ENCODE data around the gene MUC22. TPM values are rescaled to one million over a fixed set of nuclear protein-coding genes. Genes with fewer than 3 reads are reported as not detected.
"Not testable (repeated sequence)": the region's sequence is repeated elsewhere in the genome, so short reads cannot be mapped to it uniquely, and the experiment has no call there.

MUC22 gene
- total and polyA plus RNA-seq, 10 of the 15 experiments (the other 5 are each of a cell fraction or from before 2014, with no cell fraction given), result under 0.01 to 0.09 (median 0.04) TPM; not detected in 4

GRCh38 chr6:31017436-31017835, 7.2 kb downstream of the MUC22 start:
- H3K9me3 ChIP-seq (replicated peaks; ENCODE audit: control insufficient read depth, insufficient read depth, low read length); POLR2A ChIA-PET; H3K4me2 ChIP-seq (ENCODE audit: control insufficient read depth, insufficient read depth); H3K4me1 ChIP-seq (ENCODE audit: control insufficient read depth, insufficient read depth, low read length); FAIRE-seq; BruUV-seq (replicated peaks); H3K9ac ChIP-seq (ENCODE audit: control insufficient read depth, insufficient read depth, low read length); ATAC-seq; in situ Hi-C loops (cut with MboI); H3K79me2 ChIP-seq (ENCODE audit: control insufficient read depth, insufficient read depth, low read length); CTCF ChIA-PET; H2AFZ ChIP-seq (ENCODE audit: control insufficient read depth, low read depth, low read length); DNase-seq (ENCODE audit: low read depth, low spot score); H3K27me3 ChIP-seq (replicated peaks in 1 of 2; ENCODE audit: control insufficient read depth in 2 of 2, insufficient read depth in 2 of 2, low read length in 1 of 2); RAD21 ChIA-PET (ENCODE audit: unreplicated experiment); H3K36me3 ChIP-seq (ENCODE audit: control insufficient read depth in 2 of 2, insufficient read depth in 2 of 2, low read length in 1 of 2); H3K27ac ChIP-seq (ENCODE audit: control insufficient read depth, insufficient read depth); H4K20me1 ChIP-seq (ENCODE audit: control insufficient read depth, insufficient read depth); H3K4me3 ChIP-seq; intact Hi-C loops (cut with micrococcal nuclease; ENCODE audit: unreplicated experiment); SMC1A ChIA-PET (ENCODE audit: uncharacterized antibody, unreplicated experiment): not testable (repeated sequence)
- TF ChIP-seq NFYB (IDR thresholded peaks at IDR 0.05; ENCODE audit: insufficient read depth, low read depth, low read length), result 0 out of 2 replicates have a peak, but pooled peaks have one; percentile 35
- WGBS (ENCODE audit: insufficient coverage, insufficient replicate concordance, low lambda C conversion rate, missing lambda C conversion rate), result 88% methylated on average over 3 of the region's 3 CpGs

DNA sequence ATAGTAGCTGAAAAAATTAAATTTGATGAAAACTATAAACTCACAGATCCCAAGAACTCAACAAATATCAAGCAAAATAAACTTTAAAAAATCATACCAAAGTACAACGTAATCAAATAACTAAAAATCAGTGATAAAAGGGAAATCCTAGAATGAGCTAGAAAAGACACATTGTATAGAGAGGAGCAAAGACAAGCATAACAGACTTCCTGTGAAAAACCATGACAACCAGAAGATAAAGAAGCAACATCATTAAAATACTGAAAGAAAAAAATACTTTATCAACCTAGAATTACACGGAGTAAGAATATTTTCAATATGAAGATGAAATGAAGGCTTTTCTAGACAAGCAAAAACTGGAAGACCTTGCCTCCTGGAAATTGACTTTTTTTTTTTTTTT, 9.8 kb downstream of the MUC22 start:
- TF ChIP-seq EED (IDR thresholded peaks at IDR 0.05; ENCODE audit: low read depth) (no peak), MLLT1 (IDR thresholded peaks at IDR 0.05) (no peak)
- no peak overlapping the region for H3K4me2 ChIP-seq (ENCODE audit: control insufficient read depth, insufficient read depth)
- in situ Hi-C loops (cut with MboI), result no loop called here
- FAIRE-seq, result no peak
- no peaks in the 10 kb centered on the region for H3K27me3 ChIP-seq (replicated peaks in 1 of 2; ENCODE audit: control insufficient read depth in 2 of 2, insufficient read depth in 2 of 2, low read length in 1 of 2)
- BruUV-seq (replicated peaks), result no TSS peak
- no peak overlapping the region for H2AFZ ChIP-seq (ENCODE audit: control insufficient read depth, low read depth, low read length)
- no peak overlapping the region for H3K27ac ChIP-seq (ENCODE audit: control insufficient read depth, insufficient read depth)
- ATAC-seq, result no peak
- POLR2A ChIA-PET, result no interaction called here
- DNase-seq (ENCODE audit: low read depth, low spot score), result no peak
- intact Hi-C loops (cut with micrococcal nuclease; ENCODE audit: unreplicated experiment), result no loop called here
- no peaks in the 10 kb centered on the region; the same call in 2 of the 3 replicates for H3K9me3 ChIP-seq (replicated peaks; ENCODE audit: control insufficient read depth, insufficient read depth, low read length)
- H3K4me1 ChIP-seq (ENCODE audit: control insufficient read depth, insufficient read depth, low read length), result no peaks in the 10 kb centered on the region
- no peaks in the 10 kb centered on the region for H3K79me2 ChIP-seq (ENCODE audit: control insufficient read depth, insufficient read depth, low read length)
- H4K20me1 ChIP-seq (ENCODE audit: control insufficient read depth, insufficient read depth), result no peaks in the 10 kb centered on the region
- 58% methylated on average over 2 of the region's 2 CpGs for WGBS (ENCODE audit: insufficient coverage, insufficient replicate concordance, low lambda C conversion rate, missing lambda C conversion rate)
- H3K4me3 ChIP-seq, result no peak overlapping the region
- H3K36me3 ChIP-seq (ENCODE audit: control insufficient read depth in 2 of 2, insufficient read depth in 2 of 2, low read length in 1 of 2), result no peaks in the 10 kb centered on the region
- CTCF ChIA-PET, result no interaction called here
- RAD21 ChIA-PET (ENCODE audit: unreplicated experiment), result no interaction called here
- SMC1A ChIA-PET (ENCODE audit: uncharacterized antibody, unreplicated experiment), result no interaction called here
- no peak overlapping the region for H3K9ac ChIP-seq (ENCODE audit: control insufficient read depth, insufficient read depth, low read length)

DNA sequence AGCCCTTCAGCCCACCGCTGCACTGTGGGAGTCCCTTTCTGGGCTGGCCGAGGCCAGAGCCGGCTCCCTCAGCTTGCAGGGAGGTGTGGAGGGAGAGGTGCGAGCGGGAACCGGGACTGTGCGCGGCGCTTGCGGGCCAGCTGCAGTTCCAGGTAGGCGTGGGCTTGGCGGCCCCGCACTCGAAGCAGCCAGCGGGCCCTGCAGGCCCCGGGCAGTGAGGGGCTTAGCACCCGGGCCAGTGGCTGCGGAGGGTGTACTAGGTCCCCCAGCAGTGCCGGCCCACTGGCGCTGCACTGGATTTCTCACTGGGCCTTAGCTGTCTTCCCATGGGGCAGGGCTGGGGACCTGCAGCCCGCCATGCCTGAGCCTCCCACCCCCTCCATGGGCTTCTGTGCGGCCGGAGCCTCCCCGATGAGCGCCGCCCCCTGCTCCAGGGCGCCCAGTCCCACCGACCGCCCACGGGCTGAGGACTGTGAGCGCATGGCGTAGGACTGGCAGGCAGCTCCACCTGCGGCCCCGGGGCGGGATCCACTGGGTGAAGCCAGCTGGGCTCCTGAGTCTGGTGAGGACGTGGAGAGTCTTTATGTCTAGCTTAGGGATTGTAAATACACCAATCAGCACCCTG, 10.5 kb downstream of the MUC22 start:
- 79% methylated on average over 24 of the region's 36 CpGs for WGBS (ENCODE audit: insufficient coverage, insufficient replicate concordance, low lambda C conversion rate, missing lambda C conversion rate)
- CTCF ChIA-PET; H3K36me3 ChIP-seq (ENCODE audit: control insufficient read depth in 2 of 2, insufficient read depth in 2 of 2, low read length in 1 of 2); SMC1A ChIA-PET (ENCODE audit: uncharacterized antibody, unreplicated experiment); in situ Hi-C loops (cut with MboI); H3K27ac ChIP-seq (ENCODE audit: control insufficient read depth, insufficient read depth); intact Hi-C loops (cut with micrococcal nuclease; ENCODE audit: unreplicated experiment); POLR2A ChIA-PET; H4K20me1 ChIP-seq (ENCODE audit: control insufficient read depth, insufficient read depth); H2AFZ ChIP-seq (ENCODE audit: control insufficient read depth, low read depth, low read length); FAIRE-seq; H3K4me3 ChIP-seq; BruUV-seq (replicated peaks); H3K9ac ChIP-seq (ENCODE audit: control insufficient read depth, insufficient read depth, low read length); H3K9me3 ChIP-seq (replicated peaks; ENCODE audit: control insufficient read depth, insufficient read depth, low read length); H3K79me2 ChIP-seq (ENCODE audit: control insufficient read depth, insufficient read depth, low read length); H3K27me3 ChIP-seq (replicated peaks in 1 of 2; ENCODE audit: control insufficient read depth in 2 of 2, insufficient read depth in 2 of 2, low read length in 1 of 2); H3K4me2 ChIP-seq (ENCODE audit: control insufficient read depth, insufficient read depth); DNase-seq (ENCODE audit: low read depth, low spot score); H3K4me1 ChIP-seq (ENCODE audit: control insufficient read depth, insufficient read depth, low read length); ATAC-seq: not testable (repeated sequence)
- RAD21 ChIA-PET (ENCODE audit: unreplicated experiment), result interaction anchor here (1.2 kb wide), 1 partner anchor 17 kb away, joined by 3 read pairs; no protein-coding TSS in a partner anchor

Measured in GM12878 (cell line).